ENCODE measurements around the gene NGFR.

NGFR gene

GRCh38 chr17:49469831-49470810 lies 25.0 kb upstream of the NGFR start:
- no peak for DNase-seq

DNA sequence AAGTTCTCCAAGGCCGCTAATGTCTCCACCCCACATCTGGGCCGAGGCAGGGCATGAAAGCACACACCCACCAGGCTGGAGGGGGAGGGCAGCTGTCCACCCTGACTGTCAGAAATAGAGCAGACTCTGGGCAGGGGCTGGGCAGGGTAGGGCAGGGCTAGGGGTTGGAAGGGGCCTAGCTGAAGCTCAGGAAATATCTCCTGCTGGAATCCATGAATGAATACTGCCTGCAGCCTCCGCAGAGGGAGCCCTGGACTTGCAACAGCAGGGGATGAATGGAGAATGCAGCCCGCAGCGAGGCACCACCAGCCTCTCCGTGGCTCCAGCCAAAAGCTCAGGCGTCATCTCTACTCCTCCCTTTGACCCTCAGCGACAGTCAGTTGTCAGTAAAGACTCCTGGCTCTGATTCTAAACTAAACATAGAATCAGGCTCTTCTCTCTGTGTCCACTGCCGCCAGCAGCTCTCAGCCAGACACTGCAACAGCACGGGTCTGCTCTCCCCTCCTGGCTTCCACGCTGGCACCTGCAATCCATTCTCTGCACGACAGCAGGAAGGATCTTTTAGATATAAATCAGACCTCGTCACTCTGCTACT lies 23.9 kb upstream of the NGFR start:
- no peak for DNase-seq

GRCh38 chr17:49471769-49472168 lies 23.3 kb upstream of the NGFR start:
- no peak for DNase-seq

- DNase-seq: no peak
These were observed 22.6 kb upstream of the NGFR start for GRCh38 chr17:49472527-49472926.

- DNase-seq: no peak
These were observed 21.0 kb upstream of the NGFR start for GRCh38 chr17:49473900-49474751.

DNA sequence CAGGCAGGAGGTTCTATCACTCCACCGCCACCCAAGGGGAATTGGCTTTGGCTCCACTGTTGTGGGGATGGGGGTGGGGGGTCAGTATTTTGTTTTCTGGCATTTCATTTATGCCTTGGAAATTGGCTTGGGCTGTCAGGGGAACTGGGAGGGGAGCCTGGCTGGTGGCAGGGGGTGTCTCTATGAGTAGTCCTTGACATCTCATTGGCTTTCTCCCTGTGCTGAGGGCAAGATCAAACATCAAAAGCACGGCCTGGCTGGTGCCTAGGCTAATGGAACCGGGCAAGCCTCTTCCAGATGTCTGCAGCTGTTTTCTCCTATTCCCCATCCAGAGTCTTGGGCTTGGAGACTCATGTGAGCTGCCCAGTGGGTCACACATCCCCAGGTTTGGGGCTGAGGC lies 17.4 kb upstream of the NGFR start:
- DNase-seq: no peak

- DNase-seq: no peak
These were observed 14.1 kb upstream of the NGFR start for GRCh38 chr17:49480836-49481615.

GRCh38 chr17:49482144-49482817 lies 12.8 kb upstream of the NGFR start:
- DNase-seq: no peak

GRCh38 chr17:49483599-49484509 lies 11.2 kb upstream of the NGFR start:
- DNase-seq: no peak

DNA sequence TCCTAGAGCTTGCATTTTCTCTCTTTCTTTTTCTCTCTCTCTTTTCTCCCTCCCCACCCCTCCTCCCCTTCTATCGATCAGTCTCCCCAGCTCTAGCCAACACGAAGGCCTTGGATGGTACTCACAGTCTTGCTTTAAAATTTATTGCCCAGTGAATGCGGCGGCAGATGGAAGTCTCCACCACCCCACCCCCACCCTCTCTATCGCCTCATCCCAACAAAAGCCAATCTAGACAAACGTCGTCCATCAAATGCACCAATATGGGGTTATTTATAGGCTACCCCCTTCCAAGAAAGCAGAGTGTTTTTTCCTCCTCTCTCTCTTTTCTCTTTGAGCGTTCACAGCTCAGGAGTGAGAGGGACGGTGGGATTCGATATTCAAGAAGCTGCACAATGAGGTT lies 10.5 kb upstream of the NGFR start:
- no peak for DNase-seq

GRCh38 chr17:49486012-49486641 lies 9.0 kb upstream of the NGFR start:
- no peak for DNase-seq

- DNase-seq: no peak
These were observed 7.9 kb upstream of the NGFR start for GRCh38 chr17:49487183-49487582.

DNA sequence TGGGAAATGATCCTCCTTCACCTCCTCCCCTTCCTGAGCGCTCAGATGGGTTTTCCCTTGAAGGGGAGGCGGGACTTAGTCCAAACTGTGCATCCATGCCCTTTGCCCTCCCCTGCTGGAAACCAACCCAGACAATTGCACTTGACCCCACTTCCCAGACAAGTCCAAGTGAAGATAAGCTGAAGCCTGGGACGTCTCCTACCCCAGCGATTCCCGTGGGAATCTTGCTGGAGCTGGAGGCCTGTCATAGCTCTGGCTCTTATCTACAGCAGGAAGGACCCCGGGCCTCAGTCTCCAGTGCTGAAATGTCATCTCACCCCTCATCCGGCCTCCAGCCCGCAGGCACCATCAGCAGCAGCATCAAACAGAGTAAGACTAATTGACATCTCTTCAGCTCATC lies 6.5 kb upstream of the NGFR start:
- no peak for DNase-seq

DNA sequence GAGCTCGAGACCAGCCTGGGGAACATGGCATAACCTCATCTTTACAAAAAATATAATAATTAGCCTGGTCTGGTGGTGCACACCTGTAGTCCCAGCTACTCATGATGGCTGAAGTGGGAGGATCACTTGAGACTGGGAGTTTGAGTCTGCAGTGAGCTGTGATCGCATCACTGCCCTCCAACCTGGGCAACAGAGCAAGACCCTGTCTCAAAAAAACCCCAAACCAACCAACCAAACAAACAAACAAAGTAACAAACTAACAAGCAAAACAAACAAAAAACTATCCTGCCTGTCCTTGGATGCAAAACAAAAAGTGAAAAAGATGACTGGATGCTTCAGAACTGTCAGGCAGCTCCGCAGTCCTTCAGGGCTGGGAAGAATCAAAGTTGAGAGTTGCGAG lies 5.7 kb upstream of the NGFR start:
- DNase-seq: no peak

- no peak for DNase-seq
These were observed 4.8 kb upstream of the NGFR start for GRCh38 chr17:49490276-49490675.

- no peak for DNase-seq
These were observed 3.8 kb upstream of the NGFR start for GRCh38 chr17:49491192-49491769.

- no peak for DNase-seq
These were observed 601 bp upstream of the NGFR start for GRCh38 chr17:49494399-49494985.

DNA sequence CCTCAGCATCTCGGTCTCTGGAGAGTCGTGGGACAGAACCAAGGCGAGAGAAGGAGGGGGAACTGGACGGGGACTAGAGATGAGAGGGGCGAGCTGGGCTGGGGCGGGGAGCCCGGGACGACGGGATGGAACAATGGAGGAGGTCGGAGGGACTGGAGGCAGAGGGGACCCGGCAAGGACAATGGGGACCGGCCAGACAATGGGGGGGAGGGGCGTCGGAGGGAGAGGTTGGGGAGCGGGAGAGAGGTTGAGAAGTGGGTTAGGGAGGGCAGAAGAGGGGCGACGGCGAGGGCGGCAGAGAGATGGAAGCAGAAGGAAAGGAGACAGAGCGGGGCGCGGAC lies 719 bp downstream of the NGFR start:
- no peak for DNase-seq

DNA sequence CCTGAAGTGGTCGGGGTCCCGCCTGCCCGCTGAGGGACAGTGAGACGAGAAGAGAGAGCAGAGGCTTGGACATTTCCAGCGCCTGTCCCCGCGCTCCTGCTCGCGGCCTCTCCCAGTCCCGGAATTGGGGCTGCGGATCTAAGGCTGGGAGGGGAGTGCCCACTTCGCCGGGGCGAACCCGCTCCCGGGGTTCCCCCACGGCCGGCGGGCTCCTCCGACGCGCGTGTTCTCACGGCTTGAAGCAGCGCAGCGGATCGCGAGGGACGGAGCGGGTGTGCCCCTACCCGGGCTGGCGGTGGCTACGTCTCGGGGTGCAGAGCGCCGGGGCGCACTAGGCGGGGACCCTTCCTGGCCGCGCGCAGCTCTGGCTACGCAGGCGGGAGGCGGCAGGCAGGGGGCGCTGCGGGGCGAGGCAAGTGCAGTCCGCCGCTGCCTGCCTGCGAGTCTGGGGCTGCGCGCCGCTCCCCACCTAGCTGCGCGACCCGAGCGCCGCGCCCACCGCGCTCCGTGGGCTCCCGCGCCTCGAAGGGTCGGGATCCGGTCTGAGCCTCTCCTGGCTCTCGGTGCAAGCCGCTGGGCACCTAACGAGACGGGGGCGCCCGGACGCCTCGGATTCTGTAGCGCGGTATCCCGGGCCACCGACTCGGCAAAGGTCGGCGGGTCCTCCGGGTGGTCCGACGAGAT lies 1.2 kb downstream of the NGFR start:
- peak; percentile 79 for DNase-seq

All from CD4-positive, alpha-beta T cell treated with Interleukin-15 for 1 hour (primary cell).